Aorta (tissue), 5 donors: ENCODE data around the gene FBXW8. TPM values are rescaled to one million over a fixed set of nuclear protein-coding genes. Genes with fewer than 3 reads are reported as not detected.

Experiments
- ATAC-seq: fragments of 200-7000 bp; cut with Tn5 transposase; one replicate; pipeline ENCODE4 v1.9.1; 2022; ENCODE audit warnings: moderate library complexity; ENCODE audit not compliant: low FRiP score
- DNase-seq, 2 donors: peaks; one replicate each; pipeline ENCODE4 v3.0.0-alpha.2; 2020
- H3K27ac ChIP-seq, 2 donors: one replicate each; pipeline ENCODE4 v1.5.1; 2013; ENCODE audit warnings: low read length in 2 of 2, mild to moderate bottlenecking in 2 of 2, moderate library complexity in 2 of 2, control low read depth in 1 of 2, inconsistent platforms in 1 of 2, low read depth in 1 of 2
- H3K27me3 ChIP-seq, 2 donors: one replicate each; pipeline ENCODE4 v1.6.1; 2013; ENCODE audit warnings: control low read depth in 1 of 2, low read length in 1 of 2, mild to moderate bottlenecking in 1 of 2, moderate library complexity in 1 of 2; ENCODE audit not compliant: insufficient read depth in 2 of 2, control insufficient read depth in 1 of 2
- H3K36me3 ChIP-seq, 2 donors: one replicate each; pipeline ENCODE4 v1.6.1; 2013; ENCODE audit warnings: control low read depth in 1 of 2, low read length in 1 of 2, mild to moderate bottlenecking in 1 of 2; ENCODE audit not compliant: insufficient read depth in 2 of 2, control insufficient read depth in 1 of 2
- H3K4me1 ChIP-seq, 2 donors: one replicate each; pipeline ENCODE4 v1.6.1; 2013; ENCODE audit warnings: low read length in 2 of 2, control low read depth in 1 of 2, mild to moderate bottlenecking in 1 of 2, moderate library complexity in 1 of 2; ENCODE audit not compliant: insufficient read depth in 2 of 2, control insufficient read depth in 1 of 2
- H3K4me3 ChIP-seq, 2 donors: one replicate each; pipeline ENCODE4 v1.5.1; 2013; ENCODE audit warnings: low read length in 2 of 2, control low read depth in 1 of 2, mild to moderate bottlenecking in 1 of 2
- H3K9me3 ChIP-seq: one replicate; pipeline ENCODE4 v1.6.1; 2013; ENCODE audit warnings: mild to moderate bottlenecking, low read length; ENCODE audit not compliant: control insufficient read depth
- WGBS, 2 donors: extraction: QIAGEN DNeasy Blood & Tissue Kit; methylation state at CpG; one replicate each; pipeline ENCODE4 v1.1.7; 2013; 5-methylcytosine and 5-hydroxymethylcytosine counted together
- intact Hi-C, 2 donors: fragments of 100-400 bp; cut with DNase I; formaldehyde crosslinking; loops; one replicate each; pipeline versions ENCODE4 v1.14.2 to v1.15.0; 2022
- polyA plus RNA-seq, 2 donors: library from polyadenylated mRNA; stranded (reverse); fragments of 200-250 nt; gene quantifications; one replicate each; pipeline ENCODE4 v1.2.3, GENCODE V29; 2013
- total RNA-seq, 2 donors: library from RNA; stranded (reverse); fragmentation: NEBNext Ultra II Directional; extraction: Animal tissue kit (Norgen Biotek cat#: 25700); gene quantifications; one replicate each; pipeline ENCODE4 v1.2.1, GENCODE V29; 2021
- donor health status: healthy with polysubstance abuse.
- donor health status: Bipolar disorder and iron deficiency.
- donor health status: DM: no; HTN: no; CAD: no.
- donor health status: DM: no; HTN: no; CAD: no.
- donor health status: DM: yes; HTN: yes; CAD: no.

The FBXW8 gene
- total and polyA plus RNA-seq, 4 donors = 2.3 to 18.7 (median 8.6) TPM

DNA sequence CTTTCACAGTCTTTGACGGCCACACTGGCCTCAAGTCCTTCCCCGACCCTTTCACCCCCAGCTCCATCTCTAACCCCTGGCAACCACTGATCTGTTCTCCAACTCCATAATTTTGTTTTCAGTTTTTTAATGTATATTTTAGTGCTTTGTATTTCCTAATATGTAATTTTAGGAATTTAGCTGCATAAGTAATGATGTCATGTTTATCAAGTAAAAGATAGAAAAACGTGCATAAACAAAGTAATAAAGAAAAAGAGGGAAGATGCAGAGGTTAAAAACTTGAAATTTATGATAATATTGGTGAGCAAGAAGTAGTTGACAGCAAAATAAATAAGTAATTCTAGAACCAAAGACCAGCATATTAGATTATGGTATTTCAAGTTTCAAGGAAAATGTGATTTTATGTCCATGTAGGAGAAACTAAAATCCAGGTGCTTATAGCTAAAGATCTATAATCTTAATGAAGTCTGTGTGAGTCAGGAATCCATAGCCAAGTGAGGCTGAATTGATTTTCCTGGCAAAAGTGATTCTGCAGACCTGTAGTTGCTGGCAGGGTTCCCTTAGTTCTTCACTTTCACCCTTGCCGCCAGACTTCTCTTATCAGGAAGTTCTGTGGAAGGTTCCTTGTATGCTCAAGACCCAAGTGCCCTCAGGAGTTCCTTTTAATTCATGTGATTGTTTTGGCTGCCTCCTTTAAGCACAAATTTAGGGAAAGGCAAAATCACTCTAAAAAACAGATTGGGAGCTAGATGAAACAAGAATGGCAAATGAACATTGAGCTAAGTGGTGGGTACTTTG lies 24.4 kb downstream of the FBXW8 start:
- Histone ChIP-seq H3K4me1 (peaks cover 2 to 5% of the 10 kb centered on the region in 2 donors), H3K36me3 (peaks cover 0 to 3% of the 10 kb centered on the region in 2 donors), H3K27me3 (no peaks in the 10 kb centered on the region), H3K9me3 (no peaks in the 10 kb centered on the region), H3K4me3 (no peak overlapping the region), H3K27ac (no peak overlapping the region)
- 61 to 64% methylated on average over 4 of the region's 4 CpGs for WGBS, 2 donors
- ATAC-seq (no peak), DNase-seq (no peak)
- intact Hi-C loops = no loop called here

DNA sequence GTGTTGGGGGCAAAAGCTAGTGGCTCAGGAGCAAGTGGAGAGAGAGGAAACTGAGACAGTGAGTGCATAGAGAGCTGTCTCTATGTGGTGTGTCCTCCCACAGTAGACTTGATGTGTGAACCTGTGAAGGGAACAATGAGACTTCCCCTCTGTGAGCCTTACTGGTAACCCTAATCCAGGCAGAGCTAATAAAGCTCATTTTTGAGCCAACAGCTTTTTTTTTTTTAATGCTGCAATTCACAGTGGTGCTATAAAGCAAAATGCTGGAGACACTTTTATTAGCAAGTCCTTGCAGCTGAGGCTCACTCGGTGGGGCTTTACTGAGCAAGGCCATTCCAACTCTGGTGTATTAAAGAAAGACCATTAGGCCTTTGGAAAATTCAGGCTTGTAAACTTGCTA lies 26.9 kb downstream of the FBXW8 start:
- no peak overlapping the region for H3K4me3 ChIP-seq
- peaks cover 2 to 5% of the 10 kb centered on the region in 2 donors for H3K4me1 ChIP-seq
- DNase-seq (no peak), ATAC-seq (no peak)
- no peaks in the 10 kb centered on the region for H3K27me3 ChIP-seq
- WGBS, 2 donors = 39 to 45% methylated on average over 1 of the region's 1 CpG
- H3K9me3 ChIP-seq = no peaks in the 10 kb centered on the region
- no peaks in the 10 kb centered on the region for H3K36me3 ChIP-seq
- H3K27ac ChIP-seq = no peak overlapping the region
- intact Hi-C loops = no loop called here

- no peaks in the 10 kb centered on the region for H3K36me3 ChIP-seq
- WGBS, 2 donors = 89 to 94% methylated on average over 3 of the region's 3 CpGs
- DNase-seq (no peak), ATAC-seq (no peak)
- H3K27me3 ChIP-seq = no peaks in the 10 kb centered on the region
- intact Hi-C loops = no loop called here
- H3K4me3 ChIP-seq = no peak overlapping the region
- peaks cover 1% of the 10 kb centered on the region for H3K9me3 ChIP-seq
- H3K27ac ChIP-seq = no peak overlapping the region
- H3K4me1 ChIP-seq = peaks cover 0 to 5% of the 10 kb centered on the region in 2 donors
Observed at GRCh38 chr12:116939734-116940133, 29.0 kb downstream of the FBXW8 start.

DNA sequence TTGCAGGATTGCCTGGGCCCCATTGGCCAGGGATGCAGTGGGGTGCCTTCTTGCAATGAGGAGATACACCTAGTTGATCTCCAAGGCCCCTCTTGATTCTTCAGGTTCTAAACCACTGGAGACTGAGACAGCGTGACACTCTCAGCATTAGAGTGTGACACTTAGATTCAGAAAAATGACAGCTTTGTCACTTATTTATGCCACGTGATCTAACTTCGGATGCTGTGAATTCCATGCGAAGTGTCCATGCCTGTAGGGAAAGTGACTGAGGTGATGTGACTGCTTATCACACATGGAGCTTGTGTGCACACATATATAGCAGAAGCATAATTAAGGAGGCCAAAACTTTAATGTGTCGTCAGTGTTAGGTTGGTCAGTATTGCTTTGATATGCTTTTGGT lies 30.4 kb downstream of the FBXW8 start:
- no peak overlapping the region for H3K4me3 ChIP-seq
- DNase-seq (no peak), ATAC-seq (no peak)
- H3K9me3 ChIP-seq = peaks cover 1% of the 10 kb centered on the region
- H3K27me3 ChIP-seq = no peaks in the 10 kb centered on the region
- intact Hi-C loops = no loop called here
- 96 to 97% methylated on average over 5 of the region's 5 CpGs for WGBS, 2 donors
- H3K36me3 ChIP-seq = peaks cover under 1 to 6% of the 10 kb centered on the region in 2 donors
- H3K4me1 ChIP-seq = no peaks in the 10 kb centered on the region
- no peak overlapping the region for H3K27ac ChIP-seq

DNA sequence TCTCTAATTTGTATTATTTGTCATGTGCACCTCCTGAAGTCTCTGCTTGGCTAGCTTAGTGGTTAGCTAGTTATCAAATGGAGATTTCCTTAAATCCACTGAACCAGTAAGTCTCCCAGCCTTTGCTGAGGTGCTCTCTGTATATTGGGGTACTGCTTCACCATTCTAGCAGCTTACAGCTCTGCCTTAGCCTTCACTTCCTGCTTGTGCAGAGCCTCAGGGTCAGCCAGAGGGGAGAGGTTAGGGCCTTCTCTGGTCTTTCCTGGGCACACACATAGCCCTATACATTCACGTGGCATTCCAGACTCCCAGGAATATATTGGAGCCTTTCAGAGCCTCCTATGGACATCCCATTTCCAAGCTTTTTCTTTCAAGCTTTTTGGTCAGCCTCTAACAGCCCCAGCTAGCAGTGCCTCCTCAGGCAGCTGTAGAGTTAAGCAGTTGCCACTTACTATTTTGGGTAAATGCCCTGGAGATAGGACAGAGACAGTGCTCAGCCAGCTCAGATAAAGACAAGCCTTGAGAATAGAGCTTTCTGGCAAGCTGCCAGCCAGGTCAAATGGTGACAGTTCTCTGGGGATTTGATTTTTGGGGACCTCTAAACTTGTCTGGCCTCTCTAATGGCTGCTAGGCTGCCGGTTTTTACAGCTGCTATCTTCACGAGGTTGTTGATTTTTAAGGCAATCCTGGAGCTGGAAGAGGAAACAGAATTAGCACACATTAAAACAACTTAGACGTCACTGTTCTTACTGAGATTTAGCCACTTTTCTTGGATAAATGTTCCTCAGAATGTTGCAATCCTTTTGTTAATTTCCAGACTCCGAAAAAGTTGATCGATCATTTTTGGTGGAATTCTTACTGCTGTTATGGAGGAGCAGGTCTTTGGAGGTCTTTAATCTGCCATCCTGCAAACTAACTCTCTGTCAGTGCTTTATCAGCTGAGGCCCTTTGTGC lies 32.9 kb downstream of the FBXW8 start:
- Histone ChIP-seq H3K36me3 (peaks cover 2 to 11% of the 10 kb centered on the region in 2 donors), H3K27me3 (no peaks in the 10 kb centered on the region), H3K27ac (no peak overlapping the region), H3K4me3 (no peak overlapping the region), H3K4me1 (no peaks in the 10 kb centered on the region), H3K9me3 (peaks cover 1% of the 10 kb centered on the region)
- intact Hi-C loops = no loop called here
- DNase-seq (no peak), ATAC-seq (peak; percentile 70)
- WGBS, 2 donors = 61 to 70% methylated on average over 6 of the region's 6 CpGs

DNA sequence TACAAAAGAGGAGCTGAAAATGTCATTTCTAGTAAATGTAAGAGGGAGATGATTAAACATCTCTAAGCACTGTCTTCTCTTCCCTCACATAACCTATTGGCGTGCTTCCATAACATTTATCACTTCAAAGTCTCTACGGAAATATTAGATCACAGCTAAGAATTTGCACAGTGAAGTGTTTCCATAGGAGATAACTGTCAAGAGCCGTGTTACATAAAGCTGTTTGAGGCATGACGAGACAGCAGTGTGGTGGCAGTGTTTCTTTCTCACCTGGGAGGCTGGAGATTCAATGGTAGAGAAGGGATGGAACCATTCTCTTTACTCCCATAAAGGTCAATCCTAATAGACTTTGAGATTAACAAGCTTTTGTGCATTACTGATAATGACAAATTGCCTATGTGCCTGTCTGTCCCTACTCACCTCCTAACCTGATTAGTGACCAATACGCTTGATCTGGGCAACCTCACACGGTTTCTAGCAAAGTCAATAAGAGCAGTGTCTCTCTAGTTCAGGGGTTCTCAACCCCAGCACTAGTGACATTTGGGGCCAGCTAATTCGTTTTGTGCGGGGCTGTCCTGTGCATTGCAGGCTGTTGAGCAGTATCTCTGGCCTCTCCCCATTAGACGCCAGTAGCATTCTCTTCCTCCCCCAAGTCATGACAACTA lies 35.3 kb downstream of the FBXW8 start:
- 87 to 88% methylated on average over 9 of the region's 9 CpGs for WGBS, 2 donors

GRCh38 chr12:116948298-116948697 lies 37.5 kb downstream of the FBXW8 start:
- WGBS, 2 donors = 70 to 75% methylated on average over 2 of the region's 2 CpGs

More for the DNA sequence above, 35.3 kb downstream of the FBXW8 start:
- ATAC-seq (no peak), DNase-seq (no peak)
- Histone ChIP-seq H3K27me3 (no peaks in the 10 kb centered on the region), H3K36me3 (peaks cover 2 to 11% of the 10 kb centered on the region in 2 donors), H3K9me3 (peaks cover 1% of the 10 kb centered on the region), H3K27ac (no peak overlapping the region), H3K4me3 (no peak overlapping the region), H3K4me1 (no peaks in the 10 kb centered on the region)
- intact Hi-C loops = no loop called here

GRCh38 chr12:116950628-116951325 lies 40.0 kb downstream of the FBXW8 start:
- WGBS, 2 donors = 86 to 89% methylated on average over 15 of the region's 15 CpGs
- ATAC-seq (no peak), DNase-seq (no peak)
- Histone ChIP-seq H3K27me3 (no peaks in the 10 kb centered on the region), H3K4me1 (no peaks in the 10 kb centered on the region), H3K36me3 (peaks cover 2 to 8% of the 10 kb centered on the region in 2 donors), H3K4me3 (no peak overlapping the region), H3K9me3 (no peaks in the 10 kb centered on the region), H3K27ac (no peak overlapping the region)
- intact Hi-C loops = no loop called here

More at GRCh38 chr12:116948298-116948697, 37.5 kb downstream of the FBXW8 start:
- no peak overlapping the region for H3K4me3 ChIP-seq
- H3K4me1 ChIP-seq = no peaks in the 10 kb centered on the region
- H3K9me3 ChIP-seq = peaks cover 1% of the 10 kb centered on the region
- ATAC-seq (no peak), DNase-seq (no peak)
- intact Hi-C loops = no loop called here
- H3K27ac ChIP-seq = no peak overlapping the region
- H3K27me3 ChIP-seq = no peaks in the 10 kb centered on the region
- peaks cover 2 to 11% of the 10 kb centered on the region in 2 donors for H3K36me3 ChIP-seq
